ENCODE results near the gene PLXDC2.

The PLXDC2 gene

DNA sequence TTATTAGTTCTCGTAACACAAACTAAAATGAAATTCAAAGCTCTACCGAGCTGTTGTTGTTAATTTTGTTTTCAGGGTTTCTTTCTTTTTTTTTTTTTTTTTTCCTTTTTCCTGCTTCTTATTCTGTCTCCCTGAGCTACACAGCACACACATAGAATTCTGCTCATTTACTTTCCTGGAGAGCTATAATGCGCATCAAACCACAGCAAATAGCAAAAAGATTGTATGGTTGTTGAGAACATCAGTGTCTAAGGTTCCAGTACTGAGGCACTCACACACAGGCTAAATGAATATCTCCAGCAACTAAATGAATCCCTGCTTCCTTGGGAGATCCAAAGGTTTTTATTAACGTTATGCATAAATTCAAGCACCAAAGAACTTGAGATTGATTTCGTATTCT lies 418.3 kb downstream of the PLXDC2 start:
- DNase-seq, result no peak

DNA sequence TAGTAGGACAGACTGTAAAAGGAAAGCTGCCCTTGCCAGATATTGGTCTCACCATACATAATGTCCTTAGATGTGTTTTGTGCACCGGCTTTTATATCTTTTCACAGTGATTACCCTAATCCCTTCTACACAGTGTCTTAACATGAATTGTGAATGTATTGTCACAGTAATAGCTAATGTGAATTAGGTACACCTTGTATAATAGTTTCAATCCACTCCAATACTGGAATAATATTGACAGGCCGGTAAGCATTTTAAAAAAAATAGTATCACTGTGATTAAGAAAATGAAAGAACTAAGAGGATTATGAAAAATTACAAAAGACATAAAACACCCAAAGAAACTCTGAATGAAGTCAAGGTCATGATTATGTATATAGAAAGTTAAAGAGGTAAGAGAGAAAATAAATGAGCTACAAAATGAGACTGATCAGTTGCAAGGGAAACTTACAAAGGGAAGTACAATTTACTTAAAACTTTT lies 420.9 kb downstream of the PLXDC2 start:
- DNase-seq, result no peak

DNA sequence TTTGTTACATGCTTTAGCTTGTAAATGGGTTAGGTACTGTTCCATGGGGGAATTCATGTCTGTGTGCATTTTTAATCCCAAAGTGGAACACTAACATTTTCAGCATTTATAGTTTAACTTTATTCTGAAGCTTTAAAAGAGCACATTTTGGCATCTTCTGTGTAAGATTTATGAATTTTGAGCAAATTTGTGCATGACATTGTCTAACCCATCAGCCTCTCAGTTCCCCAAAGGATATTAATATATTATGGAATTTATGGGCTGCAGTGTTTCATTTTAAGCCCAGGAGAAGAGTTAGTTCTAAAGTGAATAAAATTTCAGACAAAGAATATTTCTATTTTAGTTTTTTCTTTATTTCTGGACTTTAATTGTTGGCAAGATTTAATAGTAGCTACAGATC lies 421.4 kb downstream of the PLXDC2 start:
- no peak for DNase-seq

DNA sequence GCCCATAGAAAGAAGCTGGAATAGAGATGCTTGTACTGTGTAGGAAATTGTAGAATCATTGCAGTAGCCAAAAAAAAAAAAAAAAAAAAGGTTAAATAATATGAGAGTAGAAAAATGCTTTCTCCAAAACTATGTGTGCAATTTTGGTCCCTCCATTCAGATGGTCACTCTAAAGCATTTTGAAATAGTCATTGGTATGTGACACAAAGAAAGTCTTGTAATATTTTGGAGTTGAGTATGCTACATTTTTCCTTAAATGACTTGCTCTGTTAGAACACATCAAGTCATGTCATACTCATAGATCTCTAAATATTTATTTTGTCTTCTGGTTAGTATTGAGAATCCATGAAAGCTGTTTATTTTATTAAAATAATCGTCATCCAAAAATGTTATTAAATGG lies 424.4 kb downstream of the PLXDC2 start:
- DNase-seq, result no peak

DNA sequence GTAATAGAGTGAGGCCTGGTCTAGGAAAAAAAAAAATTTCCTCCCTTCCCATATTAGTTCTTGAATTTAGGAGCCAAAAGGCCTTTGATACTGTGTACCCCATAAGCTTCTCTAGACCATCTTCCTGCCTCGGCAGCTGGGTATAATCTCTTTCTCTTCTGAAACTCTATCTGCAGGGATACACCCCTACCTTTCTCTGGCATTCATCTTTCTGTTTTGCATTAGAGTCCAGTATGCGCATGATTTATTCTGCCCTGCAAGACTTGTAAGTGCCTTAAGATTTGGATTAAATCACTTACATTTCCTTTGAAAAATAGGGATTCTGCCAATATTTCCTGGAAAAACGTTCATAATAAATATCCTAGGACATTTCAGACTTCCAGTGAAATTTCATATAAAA lies 431.2 kb downstream of the PLXDC2 start:
- no peak for DNase-seq

DNA sequence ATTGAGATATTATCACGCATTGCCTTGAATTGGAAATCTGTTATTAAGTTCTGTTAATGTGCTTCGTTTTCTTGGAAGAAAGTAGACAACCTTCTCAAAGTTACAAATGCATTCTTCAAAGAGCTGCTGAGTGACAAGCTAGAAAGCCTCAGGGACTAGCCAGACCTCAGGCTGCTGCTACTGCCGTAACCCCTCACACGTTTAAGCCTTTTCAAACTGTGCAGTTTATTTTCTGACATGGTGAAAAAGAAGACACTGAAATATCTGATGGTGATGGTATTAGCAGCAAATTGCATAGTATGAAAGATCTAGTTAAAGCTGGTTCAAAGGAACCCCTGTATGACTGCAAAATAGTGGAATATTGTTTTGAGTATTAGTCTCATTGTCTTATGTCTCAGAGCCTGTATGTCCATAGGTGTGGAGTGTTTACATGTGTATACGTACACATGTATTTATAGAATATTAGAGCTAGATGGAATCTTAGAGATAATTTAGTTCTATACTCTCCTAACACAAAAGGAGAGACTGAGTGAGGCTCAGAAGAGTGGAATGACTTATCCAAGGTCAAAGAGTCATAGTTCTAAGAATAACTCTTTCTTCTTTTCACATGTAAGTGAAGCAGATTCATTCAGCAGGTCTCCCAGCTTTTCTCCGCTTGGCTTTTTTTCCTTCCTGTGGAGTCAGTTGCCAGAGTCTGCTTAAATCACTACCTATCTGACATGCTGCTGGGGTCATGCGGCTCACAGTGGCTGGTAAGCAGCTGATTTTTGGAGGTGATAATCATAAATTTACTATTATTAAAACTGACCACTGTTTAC lies 431.9 kb downstream of the PLXDC2 start:
- no peak for DNase-seq

DNA sequence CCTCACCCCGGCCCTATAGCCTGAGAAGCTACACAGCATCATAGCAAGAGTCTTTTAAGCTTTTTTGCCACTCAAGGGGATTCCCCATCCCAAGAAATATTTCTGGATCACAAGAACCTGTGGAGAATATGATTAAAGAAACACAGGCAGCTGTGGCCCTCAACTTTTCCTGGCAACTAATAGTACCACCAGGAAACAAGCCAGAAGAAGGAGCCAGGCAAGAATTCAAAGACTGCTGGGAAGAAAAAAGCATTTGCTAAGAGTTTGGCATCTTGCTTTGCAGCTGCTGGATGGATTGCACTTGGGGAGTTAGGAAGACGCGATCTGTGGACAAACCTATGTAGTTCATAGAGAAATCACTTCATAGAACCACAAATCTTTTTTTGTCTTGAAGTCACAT lies 437.8 kb downstream of the PLXDC2 start:
- no peak for DNase-seq

DNA sequence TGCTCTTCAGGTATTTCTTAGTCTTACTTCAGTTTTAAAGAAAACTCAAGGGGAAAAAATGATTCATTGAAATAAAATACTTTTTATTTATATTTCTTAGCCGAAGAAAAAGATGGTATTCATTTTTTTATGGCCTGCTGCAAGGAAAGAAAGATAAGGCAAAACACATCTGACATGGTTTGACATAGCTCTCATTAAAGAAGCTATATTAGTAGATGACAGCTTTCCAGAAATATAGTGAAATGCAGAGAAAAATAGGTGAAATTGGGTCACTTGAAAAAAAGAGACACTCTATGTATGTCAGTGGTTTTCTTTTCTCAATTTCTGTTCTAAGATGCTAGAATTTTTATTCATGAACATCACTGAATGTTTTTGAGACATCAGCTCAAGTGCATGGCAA lies 438.3 kb downstream of the PLXDC2 start:
- no peak for DNase-seq

DNA sequence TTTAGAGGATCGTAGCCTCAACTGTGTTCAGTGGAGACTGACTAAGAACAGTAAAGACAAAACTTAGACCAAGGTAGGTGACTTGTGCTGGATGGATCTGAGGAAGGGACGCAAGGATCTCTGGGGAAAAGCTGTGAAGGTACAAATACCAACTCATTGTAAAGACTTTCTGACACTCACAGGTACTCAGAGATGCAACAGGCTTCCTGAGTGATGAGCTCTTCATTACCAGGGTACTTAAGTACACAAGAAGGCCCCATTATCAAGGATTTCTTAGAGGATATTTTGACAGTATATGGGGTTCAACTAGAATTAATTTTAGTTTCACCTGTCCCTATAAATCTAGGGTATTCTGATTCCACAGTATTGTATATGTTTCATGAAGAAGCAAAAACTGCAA lies 440.7 kb downstream of the PLXDC2 start:
- no peak for DNase-seq

DNA sequence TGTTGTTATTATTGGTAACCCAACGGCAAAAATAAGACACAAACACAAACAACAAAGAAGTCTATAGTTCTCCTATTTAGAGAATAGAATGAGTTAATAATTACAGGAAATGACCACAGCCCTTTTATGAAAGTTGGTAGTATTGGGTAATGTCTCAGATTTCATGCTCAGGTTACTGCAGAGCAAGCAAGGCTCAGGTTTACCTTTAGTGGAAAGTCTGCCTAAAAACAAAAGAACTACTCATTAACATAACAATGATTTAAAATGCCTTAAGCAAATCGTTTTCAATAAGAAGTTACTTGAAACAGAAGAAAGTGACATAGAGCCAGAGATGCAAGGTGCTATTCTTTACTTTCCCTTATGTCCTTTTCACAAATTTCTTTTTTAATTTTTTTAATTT lies 441.2 kb downstream of the PLXDC2 start:
- no peak for DNase-seq

DNA sequence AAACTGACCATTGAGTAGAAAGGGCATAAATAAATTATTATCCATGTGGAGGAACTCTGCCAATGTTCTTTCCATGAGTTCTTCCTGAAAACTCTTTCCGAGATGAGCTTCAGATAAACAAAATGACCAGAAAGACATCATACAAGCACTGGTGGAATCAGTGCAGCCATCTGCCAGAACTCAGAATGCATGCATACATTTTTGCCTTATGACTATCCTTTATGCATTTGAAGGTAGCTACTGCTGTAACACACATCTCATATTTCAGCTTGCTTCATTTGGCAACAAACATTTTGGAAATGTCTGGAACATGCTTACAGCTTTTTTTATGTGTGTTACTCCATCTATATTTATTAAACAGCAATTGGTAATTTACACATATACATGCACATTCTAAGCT lies 448.9 kb downstream of the PLXDC2 start:
- no peak for DNase-seq

DNA sequence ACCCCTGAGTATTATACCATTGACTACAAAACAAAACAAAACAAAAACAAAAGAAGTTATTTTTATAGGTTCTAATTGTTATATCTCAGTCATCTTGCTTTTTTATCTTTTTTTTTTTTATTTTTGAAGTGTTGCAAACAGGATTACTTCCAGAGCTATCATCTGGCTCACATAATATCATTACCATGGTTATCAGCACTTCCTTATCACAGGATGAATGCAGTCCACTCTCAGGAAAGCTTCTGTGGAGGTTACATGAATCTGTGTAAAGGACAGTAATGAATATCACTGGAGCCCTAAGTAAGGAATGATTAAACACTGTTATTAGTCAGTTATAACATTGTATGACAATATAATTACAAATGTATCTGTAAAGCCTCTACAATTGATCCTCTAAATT lies 451.5 kb downstream of the PLXDC2 start:
- no peak for DNase-seq

DNA sequence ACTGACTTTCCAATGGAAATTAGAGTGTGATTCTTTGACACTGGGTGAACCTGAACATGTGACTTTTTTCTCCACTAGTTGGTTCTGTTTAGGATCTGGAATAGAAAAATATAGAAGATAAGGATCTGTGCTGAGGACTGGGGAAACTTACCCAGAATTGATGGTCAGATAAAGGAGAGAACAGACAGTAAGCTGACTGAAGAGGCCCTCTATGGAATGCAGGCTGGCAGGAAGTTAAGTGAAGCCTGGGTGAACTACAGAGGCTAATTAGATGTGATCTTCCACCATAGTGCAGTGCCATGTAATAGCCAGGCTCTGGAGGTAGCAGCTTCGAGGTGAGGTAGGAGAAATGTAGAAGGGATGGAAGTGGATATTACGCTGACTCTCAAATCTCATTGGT lies 455.3 kb downstream of the PLXDC2 start:
- no peak for DNase-seq

DNA sequence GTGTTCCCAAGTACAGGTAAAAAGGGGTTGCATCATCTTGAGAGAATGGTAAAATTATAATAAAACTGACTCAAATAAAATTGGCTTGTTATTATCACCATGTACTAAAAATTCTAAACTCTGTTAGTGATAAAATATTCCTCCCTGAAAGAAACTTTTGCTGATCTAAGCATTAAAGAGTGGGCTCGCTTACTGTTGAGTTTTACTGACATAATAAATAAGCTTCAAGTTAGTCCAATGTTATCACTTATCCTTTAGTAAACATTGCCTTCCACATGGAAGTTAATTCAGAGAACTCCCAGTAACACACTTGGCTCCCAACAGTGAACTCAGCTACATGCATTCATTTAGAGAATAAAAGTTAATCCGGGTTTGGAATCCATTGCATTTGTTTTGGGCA lies 456.4 kb downstream of the PLXDC2 start:
- DNase-seq, result no peak

DNA sequence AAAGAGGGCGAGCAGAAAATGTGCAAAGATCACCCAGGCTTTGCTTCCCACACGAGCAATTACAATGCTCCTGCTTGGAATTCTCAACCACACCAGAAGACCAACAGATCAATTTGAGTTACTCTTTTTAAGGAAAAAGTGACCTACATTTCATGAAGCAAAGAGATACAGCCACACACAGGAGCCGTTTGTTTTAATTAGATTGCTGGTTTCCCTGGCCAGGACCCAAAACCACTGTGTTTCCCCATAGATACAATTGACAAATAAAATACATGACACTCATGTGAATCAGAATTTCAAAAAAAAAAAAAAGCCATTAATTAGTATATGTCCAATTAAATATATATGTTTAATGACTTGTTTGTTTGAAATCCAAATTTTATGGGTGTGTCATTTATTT lies 458.3 kb downstream of the PLXDC2 start:
- DNase-seq, result no peak

DNA sequence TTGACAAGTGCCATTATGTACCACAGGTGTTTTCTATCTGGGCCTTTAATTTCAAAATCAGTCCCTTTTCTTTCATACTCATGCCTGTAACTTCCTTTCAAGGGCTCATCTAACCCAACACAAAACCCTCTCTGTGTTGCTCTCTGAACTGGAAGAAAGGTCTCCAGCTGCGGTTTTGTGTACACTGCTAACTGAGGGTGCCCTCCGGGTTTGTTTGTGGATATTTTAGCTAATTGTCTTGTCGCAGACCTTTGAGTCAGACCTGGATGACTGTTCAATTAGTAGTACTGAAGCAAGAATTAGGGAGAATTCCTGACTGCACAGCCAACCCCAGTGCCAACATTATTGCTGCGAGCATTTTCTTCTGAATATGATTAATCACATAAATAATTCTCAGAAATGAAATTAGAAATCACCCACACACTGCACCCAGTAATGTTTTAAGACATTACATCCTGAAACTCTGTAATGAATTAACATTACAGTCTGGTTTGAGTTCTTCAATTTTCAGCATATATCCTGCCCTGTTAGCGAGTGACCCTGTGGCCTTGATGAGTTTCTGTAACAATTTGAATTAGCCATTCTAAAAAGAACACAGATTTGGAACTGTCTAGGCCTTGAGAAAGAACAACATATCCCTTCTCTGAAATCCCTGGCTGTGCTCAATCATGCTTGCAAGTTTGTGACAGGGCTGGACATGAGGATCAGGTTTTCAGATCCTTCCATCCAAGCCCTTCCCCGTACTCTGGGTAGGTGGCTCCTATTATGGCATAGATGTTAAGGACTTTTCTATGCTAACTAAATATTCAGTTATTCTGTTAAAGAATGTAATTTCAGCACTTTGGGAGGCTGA lies 460.1 kb downstream of the PLXDC2 start:
- peak; percentile 54 for DNase-seq

DNA sequence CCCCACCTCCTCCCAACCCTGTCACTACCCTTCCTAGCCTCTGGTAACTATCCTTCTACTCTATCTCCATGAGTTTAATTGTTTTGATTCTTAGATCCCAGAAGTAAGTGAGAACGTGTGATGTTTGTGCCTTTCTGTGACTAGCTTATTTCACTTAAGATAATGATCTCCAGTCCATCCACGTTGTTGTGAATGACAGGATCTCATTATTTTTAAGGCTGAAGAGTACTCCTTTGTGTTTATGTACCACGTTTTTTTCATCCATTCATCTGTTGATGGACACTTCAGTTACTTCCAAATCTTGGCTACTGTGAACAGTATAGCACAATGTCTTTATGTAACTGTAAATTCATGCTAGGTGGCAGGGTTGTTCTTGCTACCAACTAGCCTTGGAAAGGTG lies 461.6 kb downstream of the PLXDC2 start:
- no peak for DNase-seq

DNA sequence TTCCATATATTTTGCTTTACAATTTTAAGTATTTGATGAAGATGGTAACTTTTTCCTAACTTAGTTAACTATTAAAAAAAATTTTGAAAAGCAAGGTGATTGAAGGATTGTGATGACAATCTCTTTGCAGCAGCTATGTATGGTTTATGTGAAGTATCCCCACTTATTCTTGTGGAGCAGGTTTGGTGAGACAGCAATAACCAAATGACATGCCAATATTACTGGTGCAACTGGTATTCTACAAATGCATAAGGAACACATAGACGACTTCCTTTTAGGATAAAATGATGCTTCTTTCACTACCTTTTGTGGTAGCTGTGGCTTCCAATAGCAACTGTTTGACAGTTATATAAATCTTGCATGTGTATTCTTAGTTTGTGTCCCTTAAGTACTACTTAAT lies 465.3 kb downstream of the PLXDC2 start:
- no peak for DNase-seq

DNA sequence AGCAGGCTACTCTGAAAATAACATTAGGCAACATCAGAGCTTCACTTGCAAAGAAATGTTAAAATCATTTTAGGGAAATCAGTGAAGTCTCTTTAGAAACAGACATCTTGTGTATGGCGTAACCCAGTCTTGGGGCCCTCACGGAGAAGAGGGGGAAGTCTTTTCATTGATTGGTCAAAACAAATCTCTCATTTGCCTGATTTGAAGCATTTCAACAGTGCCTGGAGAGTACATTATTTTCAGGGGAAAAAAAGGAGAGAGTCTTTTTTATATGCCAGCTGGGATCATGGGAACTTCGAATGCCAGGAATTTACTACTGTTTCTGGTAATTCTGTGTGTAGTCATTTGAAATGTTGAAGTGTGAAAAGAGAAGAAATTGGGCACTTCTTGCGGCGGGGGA lies 471.4 kb downstream of the PLXDC2 start:
- no peak for DNase-seq

DNA sequence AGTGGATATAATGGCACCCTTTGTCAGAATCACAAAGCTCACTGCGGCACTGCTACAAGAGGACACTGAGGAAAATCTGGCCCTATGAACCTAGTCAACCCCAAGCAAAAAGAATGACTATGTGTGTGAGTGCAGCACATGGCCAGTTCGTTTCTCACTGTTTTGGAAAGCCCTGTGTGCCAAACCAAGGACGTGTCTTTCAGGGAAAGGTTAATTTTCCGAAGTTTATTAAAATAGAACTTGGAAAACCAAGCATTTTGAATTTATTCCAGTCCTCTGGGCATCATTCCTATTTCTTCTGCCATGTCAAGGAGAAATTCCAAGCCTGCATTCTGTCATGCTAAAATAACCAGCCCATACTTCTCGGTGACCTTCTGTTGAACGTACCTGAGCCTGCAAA lies 471.8 kb downstream of the PLXDC2 start:
- DNase-seq, result no peak

DNA sequence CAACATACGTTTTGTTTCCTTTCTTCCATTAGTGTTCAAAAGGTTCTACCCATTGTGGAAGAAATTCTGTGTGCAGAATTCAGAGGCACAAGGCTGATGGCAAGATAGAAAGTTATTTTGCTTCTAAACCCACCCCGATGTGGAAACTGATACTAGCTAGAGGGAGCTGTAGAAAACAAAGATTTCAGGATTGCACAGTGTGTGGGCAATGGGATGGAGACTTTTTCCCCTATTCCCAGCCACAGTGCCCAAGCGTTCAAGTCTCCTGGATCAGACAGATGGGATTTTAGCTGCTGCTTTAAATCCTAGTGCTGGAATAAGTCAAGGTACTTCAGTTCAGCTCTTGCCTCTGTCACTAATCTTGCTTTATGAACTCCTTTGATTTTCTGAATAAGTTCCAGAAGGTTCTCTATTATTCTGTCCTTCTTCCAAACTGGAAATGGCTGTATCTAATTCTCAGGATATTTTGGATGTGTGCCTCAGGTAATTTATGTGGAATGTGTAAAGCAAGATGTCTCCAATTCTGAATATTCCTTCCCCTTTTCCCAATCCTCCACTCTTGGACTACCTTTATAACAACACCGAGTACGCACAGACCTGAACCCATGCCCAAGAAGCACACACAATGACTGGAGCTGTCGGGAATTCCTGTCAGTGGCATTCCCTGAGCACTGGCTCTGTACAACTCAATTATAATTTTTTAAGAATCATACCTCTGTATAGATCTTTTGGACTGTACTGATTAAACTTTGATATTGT lies 473.0 kb downstream of the PLXDC2 start:
- DNase-seq, result no peak

DNA sequence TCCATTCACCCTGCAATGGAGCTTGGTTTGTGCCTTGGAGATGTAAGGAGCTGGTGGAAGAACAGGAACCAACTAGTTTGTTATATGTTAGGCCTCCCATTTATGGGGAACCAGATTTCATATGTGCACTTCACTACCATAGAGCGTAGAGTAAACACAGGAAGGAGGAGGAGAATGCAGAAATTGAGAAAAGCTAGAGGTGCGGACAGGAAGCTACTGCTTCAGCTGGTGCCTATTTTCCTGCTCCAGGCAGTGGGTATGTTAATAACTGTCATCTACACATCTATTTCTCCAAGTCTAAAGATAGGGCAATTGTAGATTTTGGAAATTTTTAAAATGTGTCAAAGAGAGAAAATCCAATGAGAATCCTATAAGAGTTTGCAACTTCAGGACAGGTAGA lies 482.2 kb downstream of the PLXDC2 start:
- DNase-seq, result no peak

DNA sequence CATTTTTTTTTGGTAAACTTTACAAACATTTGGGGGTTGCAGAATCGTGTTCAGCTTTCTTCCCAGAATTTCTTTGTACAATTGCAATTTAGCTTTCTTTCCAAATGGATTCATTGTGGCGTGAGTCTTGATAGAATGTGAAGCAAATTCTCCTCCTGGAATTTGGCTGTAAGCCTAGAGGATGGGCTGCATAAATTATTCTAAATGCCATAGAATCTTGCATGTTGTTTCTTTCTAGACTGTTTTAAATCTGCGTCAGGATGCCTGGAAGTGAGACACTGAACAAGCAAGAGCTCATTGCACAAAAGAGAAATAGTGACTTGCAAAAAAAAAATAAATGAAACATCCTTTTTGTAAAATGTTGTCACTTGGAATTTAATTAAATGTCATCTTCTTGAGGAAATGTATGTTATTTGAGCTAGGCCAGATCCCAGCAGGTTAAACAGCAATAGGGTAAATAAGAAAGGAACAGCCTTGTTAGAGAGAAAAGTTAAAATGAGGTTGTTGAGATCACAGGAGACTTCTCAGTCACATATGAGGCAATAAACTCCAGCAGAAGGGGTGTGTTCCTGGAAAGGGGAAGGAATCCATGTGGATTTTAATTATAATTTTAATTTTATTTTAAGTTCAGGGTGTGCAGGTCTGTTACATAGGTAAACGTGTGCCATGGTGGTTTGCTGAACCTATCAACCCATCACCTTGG lies 483.0 kb downstream of the PLXDC2 start:
- DNase-seq, result no peak
